GM18519 (cell line): ENCODE data around the gene SNX27.

ENCODE experiments used
- ATAC-seq: cut with Tn5 transposase; IDR thresholded peaks from one replicate; pipeline ENCODE4 v1.9.1; 2021; ENCODE audit warnings: mild to moderate bottlenecking, moderate library complexity; ENCODE audit not compliant: unreplicated experiment, low FRiP score

SNX27 gene

DNA sequence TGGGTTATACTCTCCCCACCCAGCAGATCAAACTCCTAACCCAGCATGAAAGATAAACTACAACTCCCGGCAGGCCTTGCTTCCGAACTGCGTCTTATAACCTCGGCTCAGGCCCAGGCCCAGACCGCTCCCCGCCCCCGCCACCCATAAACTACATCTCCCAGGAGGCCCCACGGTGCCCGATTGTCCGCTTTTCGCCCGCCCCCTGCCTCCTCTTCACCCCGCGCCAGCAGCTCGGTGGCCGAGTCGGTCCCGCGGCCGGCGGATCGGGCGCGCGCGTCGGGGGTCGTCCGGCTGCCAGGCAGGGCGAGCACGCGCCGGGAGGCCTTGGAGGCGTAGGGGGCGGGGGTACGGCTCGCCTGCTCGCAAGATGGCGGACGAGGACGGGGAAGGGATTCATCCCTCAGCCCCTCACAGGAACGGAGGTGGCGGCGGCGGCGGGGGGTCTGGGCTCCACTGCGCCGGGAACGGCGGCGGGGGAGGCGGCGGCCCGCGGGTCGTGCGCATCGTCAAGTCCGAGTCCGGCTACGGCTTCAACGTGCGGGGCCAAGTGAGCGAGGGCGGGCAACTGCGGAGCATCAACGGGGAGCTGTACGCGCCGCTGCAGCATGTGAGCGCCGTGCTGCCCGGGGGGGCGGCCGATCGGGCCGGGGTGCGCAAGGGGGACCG is at the start of gene SNX27:
TSS of gene SNX27 (plus strand) at position 219 of the 669 bp plus-strand sequence. CDS start at position 371, 152 bp downstream.
- peak; percentile 67 for ATAC-seq

- ATAC-seq = no peak
Observed at GRCh38 chr1:151562661-151563060, 49.2 kb upstream of the SNX27 start.

DNA sequence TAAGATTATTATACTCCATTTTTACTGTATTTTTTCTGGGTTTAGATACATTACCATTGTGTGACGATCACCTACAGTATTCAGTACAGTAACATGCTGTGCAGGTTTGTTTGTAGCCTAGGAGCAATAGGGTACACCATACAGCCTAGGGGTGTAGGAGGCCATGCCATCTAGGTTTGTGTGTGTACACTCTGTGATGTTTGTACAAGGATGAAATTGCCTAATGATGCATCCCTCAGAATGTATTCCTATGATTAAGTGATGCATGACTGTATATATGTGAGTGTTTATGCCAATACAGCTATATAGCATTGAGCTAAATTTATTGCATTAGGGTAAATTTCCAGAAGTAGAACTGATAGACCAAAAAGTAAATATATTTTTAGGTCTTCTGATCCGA is 48.5 kb upstream of the SNX27 start:
- no peak for ATAC-seq

DNA sequence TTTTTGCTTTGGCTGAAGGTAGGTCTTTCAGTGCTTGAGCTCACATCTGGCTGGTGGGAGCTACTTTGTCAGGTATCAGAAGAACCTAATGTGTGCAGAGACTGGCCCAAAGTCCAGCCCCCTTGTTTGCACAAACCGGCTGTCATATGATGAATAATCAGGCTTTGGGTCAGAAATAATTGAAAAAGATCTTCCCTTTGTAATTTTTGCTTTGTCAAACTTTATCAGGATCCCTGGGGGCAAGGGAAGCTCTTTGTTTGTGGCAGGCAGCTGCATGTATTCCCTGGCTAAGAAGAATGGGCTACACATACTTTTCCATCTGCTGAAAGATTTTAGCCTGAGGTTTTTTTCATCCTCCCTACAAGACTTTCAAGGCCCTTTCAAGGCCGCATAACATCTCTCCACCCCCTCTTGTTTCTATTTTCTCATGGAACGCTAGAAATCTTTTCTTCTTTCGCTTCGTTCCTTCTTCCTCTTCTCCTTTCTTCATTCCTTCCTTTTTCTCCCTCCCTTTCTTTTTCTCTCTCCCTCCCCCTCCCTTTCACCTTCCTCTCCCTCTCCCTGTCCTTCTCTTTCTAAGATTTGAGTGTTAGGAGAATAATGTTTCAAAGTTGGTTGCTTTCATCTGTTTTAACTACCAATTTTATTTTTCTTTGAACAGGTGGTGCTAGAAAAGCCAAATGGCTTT is 46.2 kb upstream of the SNX27 start:
- ATAC-seq = no peak

DNA sequence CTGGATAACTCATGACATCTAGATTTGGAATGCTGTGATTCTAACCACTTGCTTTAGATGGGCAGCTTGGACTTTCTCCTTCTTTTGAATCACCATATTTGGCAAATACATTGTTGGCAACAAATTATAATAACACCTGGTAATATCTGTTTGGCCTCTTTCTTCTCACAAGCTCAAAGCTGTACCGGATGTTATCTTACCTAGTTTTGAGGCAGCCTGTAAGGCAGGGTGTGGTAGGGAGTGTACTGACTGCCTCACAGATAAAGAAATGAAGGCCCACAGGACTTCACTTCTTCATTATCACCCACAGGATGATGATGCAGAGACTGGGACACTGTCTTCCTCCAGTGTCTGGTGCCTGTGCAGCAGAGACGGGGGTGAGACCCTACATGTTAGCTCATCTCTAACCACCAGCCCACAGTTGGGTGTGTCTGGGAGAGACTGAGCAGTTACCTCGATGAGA is 43.2 kb upstream of the SNX27 start:
- no peak for ATAC-seq

- no peak for ATAC-seq
Observed at GRCh38 chr1:151570819-151571218, 41.0 kb upstream of the SNX27 start.

- no peak for ATAC-seq
Observed at GRCh38 chr1:151574575-151575529, 37.0 kb upstream of the SNX27 start.

- no peak for ATAC-seq
Observed at GRCh38 chr1:151577173-151577572, 34.7 kb upstream of the SNX27 start.

DNA sequence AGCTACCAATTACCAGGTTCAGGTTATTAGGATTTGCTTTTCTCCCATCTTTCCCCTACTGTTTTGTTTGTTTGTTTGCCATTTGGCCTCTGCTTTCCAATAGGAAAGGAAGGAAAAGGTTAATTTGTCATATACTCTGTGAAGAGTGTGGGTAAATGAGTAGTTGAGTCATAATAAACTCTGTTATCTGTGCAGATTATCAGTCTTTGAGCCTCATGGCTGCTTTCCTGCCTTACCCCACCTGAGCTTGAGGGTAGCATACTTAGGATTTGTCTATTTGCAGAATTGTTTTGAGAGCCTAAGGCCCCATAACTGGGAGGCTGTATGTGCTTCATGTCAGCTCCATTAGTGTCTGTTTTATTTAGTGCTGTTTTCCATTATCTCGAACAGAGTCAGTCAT is 32.9 kb upstream of the SNX27 start:
- no peak for ATAC-seq

DNA sequence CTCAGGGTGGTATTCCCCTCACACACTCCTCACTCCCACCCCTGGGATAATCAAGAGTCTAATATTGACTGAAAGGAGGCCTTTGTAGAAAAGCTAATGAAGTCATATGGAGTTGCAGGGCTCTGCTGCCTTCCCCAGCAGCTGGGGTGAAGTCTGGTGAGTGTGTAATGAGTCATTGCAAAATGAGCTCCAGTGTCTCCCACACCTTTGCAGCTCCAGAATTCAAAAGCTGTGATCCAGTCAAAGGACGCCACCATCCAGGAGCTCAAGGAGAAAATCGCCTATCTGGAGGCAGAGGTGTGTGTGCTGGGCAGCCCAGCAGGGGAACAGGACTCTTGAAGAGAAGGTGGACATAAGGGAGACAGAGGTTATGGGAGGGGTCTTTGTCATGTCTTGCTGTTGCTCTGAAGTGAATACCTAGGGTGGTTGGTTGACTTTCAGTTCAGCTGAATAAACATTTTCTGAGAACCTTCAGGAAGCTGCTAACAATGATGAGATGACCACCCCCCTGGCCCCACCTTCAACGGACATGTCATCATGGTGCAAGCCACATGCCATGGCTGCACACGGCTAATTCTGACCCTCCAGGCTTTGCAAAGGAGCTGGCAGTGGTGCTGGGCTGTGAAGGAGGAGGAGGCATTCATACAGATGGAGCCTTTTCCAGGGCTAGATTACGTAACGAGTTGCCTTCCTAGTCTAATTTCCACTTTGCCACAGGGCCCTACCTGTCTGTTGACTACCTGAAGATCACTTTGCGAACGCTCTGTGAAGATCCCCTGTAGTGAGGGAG is 32.2 kb upstream of the SNX27 start:
- ATAC-seq = no peak

DNA sequence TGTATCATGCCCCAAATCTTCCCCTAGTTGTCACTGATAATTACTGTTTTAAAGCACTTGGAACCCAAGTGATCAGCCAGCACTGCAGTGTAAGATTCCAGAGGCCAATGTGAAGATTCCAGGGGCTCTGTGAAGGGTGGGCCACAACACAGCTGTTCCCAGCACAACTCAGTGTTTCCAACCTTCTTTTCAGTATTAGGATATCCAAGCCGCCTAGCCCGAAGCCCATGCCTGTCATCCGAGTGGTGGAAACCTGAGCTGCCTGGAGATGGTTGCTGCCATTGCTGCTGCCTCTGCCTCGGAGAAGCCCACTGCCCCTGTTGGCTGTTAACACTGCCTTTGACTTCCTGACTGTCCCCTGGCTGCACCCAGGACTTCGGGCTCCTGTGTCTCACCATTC is 30.4 kb upstream of the SNX27 start:
- no peak for ATAC-seq

DNA sequence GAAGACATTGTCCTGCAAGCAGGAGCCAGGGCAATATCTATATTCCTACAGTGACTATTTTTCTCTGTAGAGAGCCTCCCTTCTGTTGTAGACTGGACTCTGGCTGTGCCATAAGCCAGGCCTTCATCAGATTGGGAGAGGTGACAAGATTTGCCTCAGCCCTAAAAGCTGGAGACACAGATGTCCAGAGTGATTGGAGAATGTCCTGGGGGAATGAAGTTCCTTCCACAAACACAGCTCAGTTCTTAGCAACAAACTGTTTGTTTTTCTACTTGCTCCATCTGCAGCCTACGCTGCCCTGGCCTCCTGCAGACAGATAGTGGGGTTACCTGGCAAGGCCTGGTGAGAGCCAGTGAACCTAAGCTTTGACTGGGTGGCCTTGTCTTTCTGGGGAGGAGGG is 29.9 kb upstream of the SNX27 start:
- no peak for ATAC-seq

DNA sequence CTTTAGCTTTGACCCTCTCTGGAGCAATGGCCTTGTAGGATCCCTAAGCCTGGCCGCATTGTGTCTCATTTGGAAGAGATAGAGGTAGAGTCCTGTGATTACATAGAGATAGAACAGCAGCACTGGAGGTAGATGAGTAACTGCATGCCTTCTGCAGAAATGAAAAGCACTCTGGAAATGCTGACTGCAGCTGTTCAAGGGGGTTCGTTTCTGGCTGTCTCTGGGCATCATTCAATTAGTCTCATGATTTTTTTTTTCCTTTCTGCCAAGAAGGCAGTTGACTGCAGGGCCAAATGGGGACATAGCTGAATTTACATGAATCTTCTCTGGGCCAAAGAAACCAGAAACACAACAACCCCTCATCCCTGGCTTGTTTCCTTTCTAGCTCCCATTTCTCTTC is 28.1 kb upstream of the SNX27 start:
- ATAC-seq = no peak

- no peak for ATAC-seq
Observed at GRCh38 chr1:151584278-151584677, 27.6 kb upstream of the SNX27 start.

GRCh38 chr1:151584780-151585179 is 27.1 kb upstream of the SNX27 start:
- ATAC-seq = no peak

GRCh38 chr1:151585622-151586021 is 26.2 kb upstream of the SNX27 start:
- no peak for ATAC-seq

DNA sequence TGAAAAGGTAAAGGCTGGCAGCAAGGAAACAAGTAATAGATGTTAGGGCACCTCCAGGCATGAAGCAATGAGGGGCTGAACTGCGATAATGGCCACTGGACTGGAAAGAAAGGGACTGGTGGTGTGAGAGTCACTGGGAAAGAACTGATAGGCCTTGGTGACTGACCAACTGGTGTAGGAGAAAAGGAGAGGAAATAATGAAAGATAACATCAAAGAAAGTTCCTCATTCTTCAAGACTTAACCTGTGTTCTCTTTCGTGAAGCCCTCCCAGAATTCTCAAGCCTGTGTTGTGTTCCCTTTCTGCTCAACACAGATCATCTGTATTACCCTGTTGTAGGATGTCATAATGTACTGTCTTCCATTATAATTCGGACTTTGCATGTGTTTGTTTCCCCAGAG is 20.9 kb upstream of the SNX27 start:
- ATAC-seq = no peak

- no peak for ATAC-seq
Observed at GRCh38 chr1:151593730-151594129, 18.1 kb upstream of the SNX27 start.

DNA sequence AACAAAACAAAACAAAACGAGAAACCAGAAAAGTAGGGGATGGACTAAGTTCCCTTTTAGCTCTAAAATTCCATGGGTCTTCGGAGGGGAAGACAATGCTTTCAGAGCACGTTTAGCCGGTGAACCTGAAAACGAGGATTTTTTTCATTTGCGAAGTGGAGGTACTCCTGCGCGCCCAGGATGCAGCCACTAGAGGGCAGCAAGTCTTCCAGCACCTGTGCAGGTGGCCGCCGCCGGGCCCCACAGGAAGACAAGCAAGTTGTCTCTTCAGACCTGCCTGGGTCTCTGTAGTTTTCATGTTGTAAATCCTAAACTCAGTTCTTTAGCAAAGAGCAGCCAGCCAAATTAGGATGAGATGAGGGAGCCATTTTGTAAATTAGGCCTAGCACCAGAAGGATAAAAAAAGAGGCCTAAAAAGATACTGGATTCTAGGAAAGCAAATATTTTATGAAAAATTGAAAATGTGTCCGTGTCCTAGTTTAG is 17.7 kb upstream of the SNX27 start:
- ATAC-seq = no peak
